ENCODE measurements around the gene GRIK4. TPM values are rescaled to one million over a fixed set of nuclear protein-coding genes. Genes with fewer than 3 reads are reported as not detected.

The GRIK4 gene
- total RNA-seq, 1 donor from 2014 or later = 0.36 TPM

DNA sequence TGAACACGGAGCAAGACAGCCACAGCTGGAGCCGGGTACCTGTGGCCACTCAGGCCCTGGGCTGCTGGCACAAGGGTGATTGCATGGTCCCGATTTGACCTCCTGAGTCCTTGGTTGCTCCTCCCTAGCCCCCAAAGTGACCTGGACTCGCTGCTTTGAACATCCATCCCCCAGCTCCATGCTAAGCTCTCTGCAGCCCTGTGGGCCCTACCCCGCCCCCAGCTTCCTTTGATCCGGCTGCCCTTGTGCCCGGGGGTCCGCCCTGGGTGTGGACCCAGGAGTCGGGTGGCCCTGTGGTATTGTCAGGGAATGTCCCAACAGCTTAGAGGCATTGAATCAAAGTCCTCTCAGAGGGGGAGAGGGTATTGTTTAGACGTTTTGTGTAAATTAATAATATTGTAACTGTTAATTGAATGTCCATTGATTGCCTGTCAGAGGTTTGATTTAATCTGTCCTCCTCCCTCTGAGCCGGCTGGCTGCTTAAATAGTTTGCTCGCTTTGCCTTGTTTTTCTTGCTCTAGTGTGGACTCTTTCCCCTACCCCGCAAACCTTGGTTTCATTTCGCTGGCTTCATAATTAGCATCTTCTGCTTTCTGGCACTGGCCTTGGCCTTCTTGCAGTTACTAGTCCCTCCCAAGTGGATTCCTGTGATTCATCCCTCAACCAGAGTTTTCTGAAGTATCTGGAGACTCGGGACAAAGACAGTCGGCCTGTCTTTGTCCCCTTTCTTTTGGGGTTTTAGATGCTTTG is 20.7 kb downstream of the GRIK4 start:
- H3K79me2 ChIP-seq (ENCODE audit: low read depth) = no peaks in the 10 kb centered on the region
- H3F3A ChIP-seq (ENCODE audit: low read depth) = peaks cover 23% of the 10 kb centered on the region
- no peak for TF ChIP-seq CTCF (IDR thresholded peaks at IDR 0.05)
- TF ChIP-seq EZH2phosphoT487 (IDR thresholded peaks at IDR 0.05) = no peak
- no peak for TF ChIP-seq EZH2 (IDR thresholded peaks at IDR 0.05)
- H3K4me2 ChIP-seq = peak overlapping the region; percentile 39
- peak overlapping the region; percentile 10 for H3K27ac Mint-ChIP-seq
- no peaks in the 10 kb centered on the region for H3K9me3 Mint-ChIP-seq
- H2AFZ ChIP-seq (replicated peaks) = no peak overlapping the region
- peaks cover 19% of the 10 kb centered on the region for H3K27me3 Mint-ChIP-seq (ENCODE audit: insufficient read depth, low read depth)
- H3K9ac ChIP-seq = no peak overlapping the region
- H3K4me3 Mint-ChIP-seq = no peak overlapping the region
- DNase-seq (ENCODE audit: low spot score) = no peak
- peaks cover 16% of the 10 kb centered on the region for H4K20me1 ChIP-seq (ENCODE audit: low read depth)
- peaks cover 21% of the 10 kb centered on the region for H3K4me1 Mint-ChIP-seq
- H3K36me3 ChIP-seq = no peaks in the 10 kb centered on the region
- H3K9me3 ChIP-seq (ENCODE audit: low read depth) = no peaks in the 10 kb centered on the region
- H3K27me3 ChIP-seq = no peaks in the 10 kb centered on the region
- H3K4me3 ChIP-seq = no peak overlapping the region
- H3K27ac ChIP-seq = no peak overlapping the region
- H3K4me1 ChIP-seq = peaks cover 24% of the 10 kb centered on the region
- H3K36me3 Mint-ChIP-seq = no peaks in the 10 kb centered on the region

DNA sequence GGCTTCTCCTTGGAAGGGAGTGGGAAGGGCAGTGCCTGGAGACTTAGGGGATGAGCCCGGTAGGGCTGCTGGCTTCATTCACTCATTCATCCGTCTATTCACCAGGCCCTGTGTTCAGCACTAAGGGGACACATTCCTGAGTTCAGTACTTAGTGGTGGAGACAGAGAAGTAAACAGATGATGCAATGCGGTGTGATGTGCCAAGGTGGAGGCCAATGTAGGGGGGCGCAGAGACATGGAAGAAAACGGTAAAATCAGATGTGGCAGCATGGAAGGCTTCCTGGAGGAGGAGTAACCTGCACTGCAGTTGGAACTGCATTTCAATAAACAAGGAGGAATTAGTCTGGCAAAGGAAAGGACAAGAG is 21.3 kb downstream of the GRIK4 start:
- Histone ChIP-seq H3K36me3 (no peaks in the 10 kb centered on the region), H3K27me3 (no peaks in the 10 kb centered on the region), H3F3A (ENCODE audit: low read depth) (peaks cover 17% of the 10 kb centered on the region), H3K27ac (no peak overlapping the region), H3K4me3 (no peak overlapping the region), H4K20me1 (ENCODE audit: low read depth) (peaks cover 16% of the 10 kb centered on the region), H3K9me3 (ENCODE audit: low read depth) (no peaks in the 10 kb centered on the region), H3K4me2 (peak overlapping the region; percentile 39), H3K9ac (no peak overlapping the region), H3K79me2 (ENCODE audit: low read depth) (no peaks in the 10 kb centered on the region), H3K4me1 (peaks cover 19% of the 10 kb centered on the region), H2AFZ (replicated peaks) (no peak overlapping the region)
- peaks cover 21% of the 10 kb centered on the region for H3K4me1 Mint-ChIP-seq
- TF ChIP-seq CTCF (IDR thresholded peaks at IDR 0.05) (no peak), EZH2 (IDR thresholded peaks at IDR 0.05) (no peak), EZH2phosphoT487 (IDR thresholded peaks at IDR 0.05) (no peak)
- H3K36me3 Mint-ChIP-seq = no peaks in the 10 kb centered on the region
- H3K27me3 Mint-ChIP-seq (ENCODE audit: insufficient read depth, low read depth) = peaks cover 19% of the 10 kb centered on the region
- peak; percentile 62 for DNase-seq (ENCODE audit: low spot score)
- H3K4me3 Mint-ChIP-seq = peak overlapping the region; percentile 12
- H3K27ac Mint-ChIP-seq = peak overlapping the region; percentile 10
- H3K9me3 Mint-ChIP-seq = no peaks in the 10 kb centered on the region

GRCh38 chr11:120536091-120536796 is 24.7 kb downstream of the GRIK4 start:
- no peak overlapping the region for H3K9ac ChIP-seq
- Mint-ChIP-seq H3K4me3 (no peak overlapping the region), H3K27ac (no peak overlapping the region), H3K36me3 (no peaks in the 10 kb centered on the region), H3K9me3 (no peaks in the 10 kb centered on the region), H3K4me1 (peaks cover 40% of the 10 kb centered on the region), H3K27me3 (ENCODE audit: insufficient read depth, low read depth) (peaks cover 11% of the 10 kb centered on the region)
- H3K4me3 ChIP-seq = no peak overlapping the region
- no peaks in the 10 kb centered on the region for H3K36me3 ChIP-seq
- H3K4me2 ChIP-seq = no peak overlapping the region
- DNase-seq (ENCODE audit: low spot score) = no peak
- H3K79me2 ChIP-seq (ENCODE audit: low read depth) = no peaks in the 10 kb centered on the region
- H3K9me3 ChIP-seq (ENCODE audit: low read depth) = no peaks in the 10 kb centered on the region
- H3K27me3 ChIP-seq = no peaks in the 10 kb centered on the region
- H2AFZ ChIP-seq (replicated peaks) = no peak overlapping the region
- H4K20me1 ChIP-seq (ENCODE audit: low read depth) = peaks cover 16% of the 10 kb centered on the region
- peaks cover 14% of the 10 kb centered on the region for H3F3A ChIP-seq (ENCODE audit: low read depth)
- no peak overlapping the region for H3K27ac ChIP-seq
- TF ChIP-seq EZH2 (IDR thresholded peaks at IDR 0.05) (no peak), CTCF (IDR thresholded peaks at IDR 0.05) (no peak), EZH2phosphoT487 (IDR thresholded peaks at IDR 0.05) (no peak)
- H3K4me1 ChIP-seq = peaks cover 32% of the 10 kb centered on the region
